Head of caudate nucleus (tissue), 42 donors: ENCODE data around the gene CMTM1.
A peak's percentile ranks its signal among the peaks of the same experiment; 100 is the strongest.

Experiments
- DNase-seq, 42 donors: peaks; one replicate each; pipeline versions ENCODE4 v3.0.0 to v3.0.0-alpha.2; 2020 to 2021; ENCODE audit warnings: mixed read lengths in 7 of 42
- intact Hi-C: fragments of 100-400 bp; cut with DNase I; formaldehyde crosslinking; loops from one replicate; pipeline ENCODE4 v1.15.0; 2022

The CMTM1 gene

DNA sequence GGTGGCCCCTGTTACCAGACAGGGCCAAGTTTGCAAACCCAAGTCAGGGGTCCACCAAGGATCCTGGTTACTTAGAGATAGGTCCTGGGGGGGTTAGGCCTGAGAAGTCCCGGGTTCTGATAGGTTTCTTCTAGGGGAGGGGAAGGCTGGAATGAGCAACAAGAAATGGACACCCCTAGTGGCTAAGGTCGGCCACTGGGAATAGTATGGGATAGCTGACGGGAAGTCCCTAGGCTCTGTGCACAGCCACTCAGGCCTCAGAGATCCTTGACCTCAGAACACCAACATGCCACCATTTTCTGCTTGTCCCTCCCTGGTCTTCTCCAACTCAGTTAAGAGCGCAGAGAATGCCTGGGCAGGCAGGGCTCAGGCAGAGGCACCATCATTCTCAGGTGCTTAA is 29.7 kb upstream of the CMTM1 start:
- no peak for DNase-seq
- intact Hi-C loops: no loop called here

DNA sequence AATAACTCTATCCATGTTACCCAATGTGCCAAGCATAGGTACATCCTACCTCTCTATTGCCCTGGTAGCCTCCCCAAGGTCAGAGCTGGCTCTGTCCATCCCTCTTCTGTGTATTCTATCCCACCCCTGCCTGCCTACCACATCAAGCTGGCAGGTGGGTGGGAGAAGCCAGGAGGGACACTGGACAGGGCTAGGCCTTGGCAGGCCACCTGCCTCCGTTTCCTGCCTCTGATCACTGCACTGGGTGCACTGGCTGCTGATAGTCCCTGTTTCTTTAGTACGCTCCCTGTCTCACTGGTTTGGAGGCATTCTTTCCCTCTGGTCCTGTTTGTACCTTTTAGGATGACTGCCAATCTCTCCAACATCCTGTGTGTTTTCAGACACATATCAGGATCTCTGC is 29.0 kb upstream of the CMTM1 start:
- intact Hi-C loops: no loop called here
- DNase-seq: no peak

DNA sequence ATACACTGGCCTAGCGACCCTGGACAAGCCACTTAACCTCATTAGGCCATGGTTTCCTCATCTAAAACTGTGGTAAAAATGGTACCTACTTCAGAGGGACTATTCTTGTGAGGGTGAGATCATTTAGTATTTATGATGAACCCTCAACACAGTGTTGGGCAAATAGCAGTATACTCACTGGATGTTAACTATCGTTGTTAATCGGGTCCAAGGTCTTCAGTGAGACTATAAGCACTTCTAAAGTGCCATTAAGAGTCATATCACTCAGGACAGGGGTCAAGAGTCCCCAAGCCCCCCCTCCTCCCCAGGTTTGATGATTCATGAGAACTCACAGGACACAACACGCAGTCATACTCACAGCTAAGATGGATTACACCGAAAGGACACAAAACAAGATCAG is 27.3 kb upstream of the CMTM1 start:
- DNase-seq: no peak
- intact Hi-C loops: no loop called here

DNA sequence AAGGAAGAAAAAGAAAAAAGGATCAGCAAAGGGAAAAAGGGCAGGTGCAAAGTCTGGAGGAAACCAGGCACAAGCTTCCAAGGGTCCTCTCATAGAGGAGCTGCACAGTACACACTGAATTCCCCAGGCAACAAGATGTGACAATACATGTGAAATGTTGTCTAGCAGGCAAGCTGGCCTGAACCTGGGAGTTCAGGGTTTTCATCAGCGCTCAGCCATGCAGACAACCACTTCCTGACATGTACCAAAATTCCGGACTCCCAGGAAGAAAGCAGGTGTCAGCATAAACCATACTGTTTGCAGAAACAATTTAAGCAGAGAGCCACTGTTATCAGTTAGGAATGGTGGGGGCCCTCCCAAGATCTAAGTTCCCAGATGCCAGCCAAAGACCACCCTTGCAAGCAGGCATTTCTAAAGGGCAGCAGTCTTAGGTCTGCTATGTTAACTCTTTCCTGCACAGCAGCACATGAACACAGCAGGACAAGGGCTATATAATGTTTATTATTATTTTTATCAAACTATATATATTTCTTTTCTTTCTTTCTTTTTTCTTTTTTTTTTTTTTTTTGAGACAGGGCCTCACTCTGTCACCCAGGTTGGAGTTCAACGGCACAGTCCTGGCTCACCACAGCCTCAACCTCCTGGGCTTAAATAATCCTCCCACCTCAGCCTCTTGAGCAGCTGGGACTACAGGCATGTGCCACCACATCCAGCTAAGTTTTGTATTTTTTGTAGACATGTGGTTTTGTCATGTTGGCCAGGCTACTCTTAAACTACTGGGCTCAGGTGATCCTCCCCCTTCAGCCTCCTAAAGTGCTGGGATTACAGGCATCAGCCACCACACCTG is 26.4 kb upstream of the CMTM1 start:
- intact Hi-C loops: no loop called here
- DNase-seq: peak in 2 of 42 donors; percentile 9 to 13

DNA sequence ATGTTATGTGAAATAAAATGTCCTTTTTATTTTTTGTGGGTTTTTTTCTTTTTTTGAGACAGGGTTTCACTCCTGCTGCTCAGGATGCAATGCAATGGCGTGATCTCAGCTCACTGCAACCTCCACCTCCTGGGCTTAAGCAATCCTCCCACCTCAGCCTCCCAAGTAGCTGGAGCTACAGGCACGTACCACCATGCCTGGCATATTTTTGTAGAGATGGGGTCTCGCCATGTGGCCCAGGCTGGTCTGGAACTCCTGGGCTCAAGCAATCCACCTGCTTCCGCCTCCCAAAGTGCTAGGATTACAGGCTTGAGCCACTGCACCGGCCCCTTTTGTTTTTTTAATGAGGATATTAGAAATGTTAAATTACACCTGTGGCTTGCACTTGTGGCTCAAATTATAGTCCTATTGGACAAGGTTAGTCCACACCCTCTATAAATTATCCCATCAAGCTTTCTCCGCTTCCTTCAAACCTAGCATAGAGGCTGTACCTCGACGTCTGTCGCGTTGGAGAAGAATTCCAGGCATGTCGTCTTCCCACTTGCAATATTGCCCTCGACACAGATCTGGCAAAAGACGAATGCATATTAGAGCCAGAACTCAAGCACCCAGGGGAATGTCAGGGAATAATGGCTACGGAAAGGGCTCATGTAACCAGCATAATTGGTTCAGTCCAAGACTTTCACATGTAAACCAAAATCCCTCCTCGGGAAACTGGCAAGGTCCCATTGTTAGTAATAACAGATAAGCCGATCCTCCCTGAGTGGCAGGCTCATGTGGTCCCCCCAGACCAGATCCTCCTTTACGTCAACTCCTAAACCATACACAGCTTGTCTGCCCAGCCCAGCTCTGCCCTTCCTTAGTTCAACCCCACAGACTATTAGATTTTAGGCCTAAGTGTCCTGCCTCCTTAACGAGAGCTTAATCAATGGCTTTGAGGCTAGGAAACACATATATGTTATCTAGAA is 24.6 kb upstream of the CMTM1 start:
- intact Hi-C loops: no loop called here
- peak in 1 of 42 donors; percentile 16 for DNase-seq

DNA sequence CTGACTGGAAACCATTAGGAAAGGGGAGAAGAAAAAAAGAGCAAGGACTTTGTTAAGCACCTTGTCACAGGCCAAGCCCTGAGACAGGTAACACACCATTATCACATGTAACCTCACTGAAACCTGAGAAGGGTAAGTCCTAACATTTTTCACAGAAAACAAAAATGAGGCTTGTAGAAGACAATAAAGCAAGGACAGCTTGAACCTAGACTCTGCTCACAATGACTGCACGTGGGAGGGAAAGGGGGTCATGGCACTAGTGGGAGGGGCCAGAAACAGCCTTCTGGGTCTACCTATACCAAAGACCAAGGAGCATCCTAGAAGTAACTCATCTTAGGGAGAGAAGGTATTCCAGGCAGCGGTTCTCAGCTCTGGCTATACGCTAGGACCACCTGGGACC is 23.8 kb upstream of the CMTM1 start:
- no peak for DNase-seq
- intact Hi-C loops: no loop called here

DNA sequence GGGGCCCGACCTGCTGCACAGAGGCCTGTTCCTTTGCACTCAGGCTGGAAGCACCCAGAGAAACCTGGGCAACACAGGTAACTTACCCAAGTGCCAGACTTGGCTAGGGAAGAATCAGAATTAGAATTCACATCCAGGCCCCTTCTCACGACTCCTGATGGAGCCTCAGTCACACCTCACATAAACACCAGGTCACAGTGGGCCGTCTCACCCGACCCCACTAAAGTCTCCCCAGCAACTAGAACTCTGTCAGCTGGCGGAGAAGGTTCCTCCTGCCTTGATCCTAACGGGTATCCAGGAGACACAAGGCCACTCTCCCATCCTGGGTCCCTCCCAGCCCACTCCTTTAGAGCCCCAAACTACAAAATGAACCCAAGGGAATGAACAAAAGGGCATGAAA is 22.7 kb upstream of the CMTM1 start:
- intact Hi-C loops: no loop called here
- peak in 1 of 42 donors; percentile 5 for DNase-seq

DNA sequence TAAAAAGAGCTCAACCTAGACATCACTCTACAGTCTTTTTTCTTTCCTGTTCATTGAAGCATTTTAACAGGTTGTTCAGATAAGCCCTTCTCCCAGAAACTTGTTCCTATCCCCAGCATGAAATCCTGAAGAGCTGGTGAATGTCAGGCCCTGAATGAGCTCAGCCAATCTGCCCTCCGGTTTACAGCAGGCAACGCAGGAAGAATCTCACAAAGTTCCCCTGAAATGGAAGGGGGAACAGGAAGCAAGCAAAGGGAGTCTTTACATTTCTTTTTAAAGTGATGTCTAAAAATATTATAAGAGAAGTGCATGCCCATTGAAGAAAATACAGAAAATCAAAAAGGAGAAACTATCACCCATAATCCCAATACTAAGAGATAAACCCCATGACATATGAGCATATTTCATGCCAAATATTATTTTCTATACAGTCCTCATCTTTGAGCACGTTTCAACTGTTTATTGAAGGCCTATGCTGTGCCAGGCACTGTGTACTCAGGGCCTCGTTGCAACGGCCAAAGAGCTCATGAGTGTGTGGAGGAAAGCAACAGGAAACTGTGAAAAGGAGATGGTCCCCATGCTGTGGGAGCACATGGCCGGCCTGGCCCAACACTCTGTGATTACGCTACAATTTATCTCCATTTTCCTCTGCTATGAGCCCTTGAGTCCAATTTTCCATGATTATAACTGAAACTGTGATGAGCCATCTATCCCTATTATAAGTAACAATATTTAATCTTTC is 22.1 kb upstream of the CMTM1 start:
- DNase-seq: peak in 1 of 42 donors; percentile 29
- intact Hi-C loops: no loop called here

DNA sequence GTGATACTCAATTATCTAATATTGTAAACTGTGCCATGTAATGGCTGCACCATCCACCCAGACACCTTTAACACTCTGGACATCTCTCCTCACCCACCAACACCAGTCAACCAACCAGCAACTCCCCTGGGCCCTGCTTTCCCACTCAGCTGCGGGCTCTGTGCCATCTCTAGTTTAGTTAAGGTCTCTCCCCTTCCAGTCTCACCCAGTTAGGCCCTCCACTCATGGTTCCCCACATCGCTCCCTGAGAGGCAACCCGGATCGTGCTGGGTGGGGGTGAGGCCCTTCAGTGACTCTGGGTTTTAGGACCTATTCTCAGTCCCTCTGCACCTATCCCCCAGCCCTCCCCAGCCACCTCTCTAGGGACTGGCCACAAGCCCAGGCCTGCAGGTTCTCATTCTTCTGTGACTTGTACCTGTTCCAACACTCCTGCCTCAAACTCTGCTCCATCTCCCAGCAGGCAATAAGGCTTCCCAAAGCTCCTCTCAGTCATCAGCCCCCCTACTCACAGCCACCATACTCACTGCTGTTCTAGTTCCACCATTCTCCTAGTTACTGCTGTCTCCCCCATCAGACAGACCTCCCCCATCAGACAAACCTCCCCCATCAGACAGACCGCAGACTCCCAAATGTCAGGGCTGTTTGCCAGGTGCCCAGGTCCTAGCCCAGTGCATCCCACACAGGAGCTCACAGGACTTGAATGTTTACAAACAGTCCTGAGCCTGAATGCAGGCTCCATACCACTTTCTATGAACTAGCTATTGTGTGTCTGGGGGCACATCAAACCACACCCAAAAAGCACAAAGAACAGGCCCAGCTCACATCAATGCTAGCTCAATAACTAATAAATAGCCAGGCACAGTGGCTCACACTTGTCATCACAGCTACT is 18.9 kb upstream of the CMTM1 start:
- intact Hi-C loops: no loop called here
- DNase-seq: no peak

DNA sequence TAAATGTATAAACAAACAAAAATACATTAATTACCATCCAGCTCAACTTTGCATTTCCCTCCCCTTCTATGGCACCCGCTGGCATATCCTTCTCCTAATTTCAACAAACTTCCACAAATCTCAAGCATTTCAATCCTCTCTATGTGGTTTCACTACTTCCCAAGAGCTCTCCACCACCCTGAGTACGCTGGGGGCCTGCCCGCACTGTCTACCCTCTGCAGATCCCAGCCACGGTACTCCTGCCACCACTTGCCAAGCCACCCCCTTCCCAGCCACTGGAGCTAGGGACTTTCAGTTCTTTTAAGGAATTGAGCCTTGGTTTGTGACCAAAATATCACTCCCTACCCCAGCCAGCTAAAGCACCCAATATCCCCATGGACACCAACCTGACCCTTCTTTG is 18.2 kb upstream of the CMTM1 start:
- intact Hi-C loops: no loop called here
- DNase-seq: peak in 1 of 42 donors; percentile 15

DNA sequence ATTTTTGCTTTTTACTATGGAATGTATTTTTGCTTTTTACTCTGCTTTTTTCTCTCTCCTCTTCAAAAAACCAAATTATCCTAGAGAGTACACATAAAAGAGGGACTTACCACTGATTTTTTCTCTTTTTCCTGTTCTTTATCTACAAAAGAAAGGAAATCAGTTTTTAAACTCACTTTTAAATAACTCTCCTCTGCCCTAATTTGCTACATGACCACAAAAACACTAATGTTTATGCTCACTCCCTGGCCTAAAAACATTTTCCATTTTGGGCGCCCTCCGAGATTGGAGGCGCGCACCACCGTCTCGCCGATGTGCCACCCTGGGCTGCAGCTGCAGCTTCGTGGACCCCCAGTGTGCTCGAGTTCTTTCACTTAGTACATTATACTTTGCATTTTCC is 17.4 kb upstream of the CMTM1 start:
- intact Hi-C loops: no loop called here
- DNase-seq: no peak

DNA sequence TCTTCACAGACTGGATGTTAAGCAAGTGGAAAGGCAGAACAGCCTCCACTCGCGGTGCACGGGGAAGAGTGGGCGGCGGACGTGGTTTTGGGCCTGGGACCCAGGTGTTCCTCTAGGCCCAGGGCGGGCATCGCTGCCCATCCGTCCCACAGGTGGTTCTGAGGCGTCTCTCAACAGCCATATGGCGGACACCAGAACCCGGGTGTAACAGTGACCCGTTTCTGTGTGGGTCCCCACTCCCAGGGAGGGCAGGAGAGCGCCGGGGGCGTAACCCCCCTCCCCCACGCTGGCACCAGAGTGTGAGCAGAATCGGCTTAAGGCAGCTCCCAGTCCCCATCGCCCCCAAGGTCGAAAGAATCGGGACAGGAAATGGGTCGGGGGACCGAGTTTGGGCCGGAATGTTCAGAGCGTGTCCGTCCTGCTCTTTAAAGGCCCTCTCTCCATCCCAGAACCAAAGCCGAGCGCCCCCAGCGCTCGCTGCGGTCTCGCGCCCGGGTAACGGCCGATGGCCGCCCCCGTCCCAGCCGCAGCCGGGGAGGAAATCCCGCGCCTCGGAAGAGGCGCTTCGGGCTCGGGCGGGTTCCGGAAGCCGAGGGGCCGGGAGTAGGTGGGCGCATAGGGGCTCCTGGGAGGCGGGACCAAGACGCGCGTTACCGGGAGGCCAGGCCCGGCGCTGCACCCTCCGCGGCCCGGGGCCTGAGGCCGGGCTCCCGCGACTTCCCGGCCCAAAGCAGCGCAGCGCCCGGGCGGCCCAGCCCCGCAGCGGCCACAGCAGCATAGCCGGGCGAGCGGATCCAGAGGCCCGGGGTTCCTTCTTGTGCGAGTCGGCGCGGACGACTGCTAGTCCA is 16.7 kb upstream of the CMTM1 start, which contains the start of gene TK2:
TSS of gene TK2 (minus strand) at position 839 of the 848 bp plus-strand sequence. CDS start at position 778, 61 bp downstream.
- DNase-seq: peak; percentile 27 to 84 (median 65)
- intact Hi-C loops: loop anchor here (2.0 kb wide), 1 partner anchor 33 kb away; no protein-coding TSS in a partner anchor

DNA sequence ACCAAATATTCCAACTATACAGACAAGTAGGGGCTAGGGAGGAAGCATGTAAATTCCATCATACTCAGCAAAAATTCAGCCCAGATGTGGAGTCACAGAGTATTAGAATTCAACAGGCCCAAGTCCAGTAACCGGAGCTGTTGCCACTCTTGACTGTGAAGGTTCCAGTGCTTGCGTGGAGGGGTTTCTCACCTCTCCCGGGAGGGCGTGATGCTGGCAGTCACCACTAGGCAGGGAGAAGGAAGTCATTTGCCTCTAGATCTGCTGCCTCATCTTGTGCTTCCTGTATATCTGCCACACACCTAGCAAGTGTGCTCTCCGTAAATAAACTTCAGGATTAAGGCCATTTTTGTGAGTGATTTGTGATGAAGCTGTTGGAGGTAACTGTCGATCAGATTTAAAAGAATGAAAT is 14.9 kb upstream of the CMTM1 start:
- DNase-seq: peak in 7 of 42 donors; percentile 8 to 60 (median 25)
- intact Hi-C loops: loop anchor here (2.0 kb wide), 1 partner anchor 35 kb away; no protein-coding TSS in a partner anchor

DNA sequence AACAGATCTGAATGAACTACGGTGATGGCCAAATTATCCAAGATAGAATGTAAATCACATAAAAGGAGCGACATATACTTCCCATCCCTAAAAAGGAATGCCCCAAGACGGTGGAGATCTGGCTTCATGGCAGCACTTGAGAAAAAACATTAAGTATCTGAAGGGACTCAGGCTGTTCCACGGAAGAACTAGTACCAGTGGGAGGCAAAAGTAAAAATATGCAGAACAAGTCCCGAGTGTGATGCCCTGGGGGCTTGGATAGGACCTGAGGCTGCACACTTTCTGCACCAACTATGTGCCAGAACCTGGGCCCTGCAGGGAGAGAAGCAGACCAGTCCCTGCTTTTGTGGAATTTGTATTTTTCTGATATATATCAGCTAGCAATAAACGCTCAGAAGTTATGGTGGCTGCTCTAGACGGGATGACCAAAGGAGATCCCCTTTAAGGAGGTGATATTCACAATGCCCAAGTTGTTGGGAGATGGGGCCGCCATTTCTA is 14.4 kb upstream of the CMTM1 start:
- intact Hi-C loops: loop anchor here (2.0 kb wide), 1 partner anchor 35 kb away; no protein-coding TSS in a partner anchor
- DNase-seq: peak in 9 of 42 donors; percentile 10 to 49 (median 23)

DNA sequence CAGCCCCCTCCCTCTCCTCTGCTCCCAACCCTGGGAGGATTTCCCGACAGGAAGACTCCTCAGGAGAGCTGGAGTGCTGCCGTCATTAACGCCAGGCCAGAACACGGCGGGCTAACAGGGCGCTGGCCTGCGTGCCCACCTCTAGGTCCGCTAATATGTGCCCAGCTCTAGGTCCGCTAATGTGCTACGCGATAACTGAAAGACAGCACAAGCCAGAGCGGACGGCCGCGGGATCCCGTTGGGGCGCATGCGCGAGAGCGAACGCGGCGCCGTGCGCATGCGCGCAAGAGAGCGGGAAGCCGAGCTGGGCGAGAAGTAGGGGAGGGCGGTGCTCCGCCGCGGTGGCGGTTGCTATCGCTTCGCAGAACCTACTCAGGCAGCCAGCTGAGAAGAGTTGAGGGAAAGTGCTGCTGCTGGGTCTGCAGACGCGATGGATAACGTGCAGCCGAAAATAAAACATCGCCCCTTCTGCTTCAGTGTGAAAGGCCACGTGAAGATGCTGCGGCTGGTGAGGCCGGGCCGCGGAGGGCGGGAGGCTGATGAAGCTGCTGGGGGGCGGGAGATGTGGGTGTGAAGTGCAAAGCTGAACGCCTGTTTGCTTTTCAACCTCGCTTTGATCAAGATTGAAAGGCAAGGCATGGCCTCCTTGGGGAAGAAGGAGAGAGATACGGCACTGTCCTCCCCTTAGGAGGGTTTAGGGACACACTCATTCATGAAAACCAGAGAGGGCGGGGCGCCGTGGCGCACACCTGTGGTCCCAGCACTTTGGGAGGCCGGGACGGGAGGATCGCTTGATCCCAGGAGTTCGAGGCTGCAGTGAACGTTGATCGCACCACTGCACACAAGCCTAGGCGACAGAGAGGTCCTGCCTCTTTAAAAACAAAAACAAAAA is 13.7 kb upstream of the CMTM1 start, which contains the start of gene CKLF:
TSS of gene CKLF (plus strand) at position 291 of the 892 bp plus-strand sequence. CDS start at position 431, 140 bp downstream.
- DNase-seq: peak; percentile 73 to 96 (median 88)

DNA sequence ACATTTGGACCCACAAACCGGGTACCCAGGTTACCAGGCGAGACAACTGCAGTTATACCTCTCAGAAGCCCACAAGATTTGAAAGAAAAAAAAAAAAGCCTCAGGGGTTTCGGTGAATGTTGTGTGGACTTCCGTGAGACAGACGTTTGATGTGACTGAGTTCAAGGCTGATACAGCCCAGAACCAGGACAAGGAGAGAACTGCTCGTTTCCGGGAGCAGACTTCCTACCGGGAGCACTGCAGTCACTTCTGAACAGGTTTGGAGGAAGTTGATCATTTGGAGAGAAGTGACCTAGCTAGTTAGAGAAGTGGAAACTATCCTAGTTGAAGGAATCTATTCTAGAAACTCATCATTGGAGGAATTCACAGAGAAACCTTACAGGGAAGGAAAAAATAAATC is 13.0 kb upstream of the CMTM1 start:
- intact Hi-C loops: no loop called here
- no peak for DNase-seq

More for the DNA sequence above, 13.7 kb upstream of the CMTM1 start, which contains the start of gene CKLF:
- intact Hi-C loops: no loop called here
